Measurements from ENCODE around the gene VPS37C.
A peak's percentile ranks its signal among the peaks of the same experiment; 100 is the strongest.

Gene VPS37C

DNA sequence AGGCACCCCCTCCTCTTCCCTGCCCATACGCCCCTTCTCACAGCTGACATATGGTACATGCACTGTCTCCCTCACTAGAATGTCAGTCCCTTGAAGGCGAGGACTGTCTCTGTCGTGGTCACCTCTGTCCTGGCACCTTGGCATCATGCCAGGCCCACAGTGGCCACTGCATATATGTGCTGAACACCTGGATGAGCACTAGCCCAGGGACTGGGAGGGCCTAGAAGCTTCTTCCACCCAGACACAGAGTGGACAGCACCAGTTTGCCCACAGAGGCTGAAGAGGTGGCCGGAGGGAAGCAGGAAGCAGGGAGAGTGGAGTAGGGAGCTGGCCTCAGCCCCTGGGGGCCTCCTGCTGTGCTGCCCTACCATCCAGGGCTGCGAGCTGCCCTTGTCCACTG lies 28.6 kb downstream of the VPS37C start:
- no peak for DNase-seq

DNA sequence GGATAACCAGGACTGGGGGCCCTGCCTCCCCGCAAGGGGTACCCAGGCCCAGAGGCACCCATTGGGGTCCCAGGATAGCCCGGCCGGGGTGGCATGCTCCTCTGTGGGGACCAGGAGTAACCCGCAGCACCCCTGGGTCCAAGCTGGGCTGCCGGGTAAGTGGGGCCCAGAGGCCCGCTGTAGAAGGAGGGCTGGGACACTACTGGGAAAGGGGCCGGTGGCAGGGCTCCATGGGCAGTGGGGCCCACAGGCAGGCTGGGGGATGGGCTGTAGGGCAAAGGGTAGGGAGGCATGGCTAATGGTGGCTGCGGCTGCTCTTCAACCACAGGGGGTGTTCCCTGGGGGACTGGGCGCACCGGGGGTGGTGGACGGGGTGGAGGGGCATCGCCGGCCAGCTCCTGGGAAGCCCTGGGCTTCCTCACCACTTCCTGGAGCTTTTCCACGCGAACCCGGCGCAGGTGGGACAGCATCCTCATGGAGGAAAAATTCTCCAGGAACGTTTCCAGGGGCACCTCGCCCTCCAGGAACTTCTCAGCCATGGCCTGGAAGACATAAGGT lies 29.1 kb downstream of the VPS37C start:
- no peak for DNase-seq

DNA sequence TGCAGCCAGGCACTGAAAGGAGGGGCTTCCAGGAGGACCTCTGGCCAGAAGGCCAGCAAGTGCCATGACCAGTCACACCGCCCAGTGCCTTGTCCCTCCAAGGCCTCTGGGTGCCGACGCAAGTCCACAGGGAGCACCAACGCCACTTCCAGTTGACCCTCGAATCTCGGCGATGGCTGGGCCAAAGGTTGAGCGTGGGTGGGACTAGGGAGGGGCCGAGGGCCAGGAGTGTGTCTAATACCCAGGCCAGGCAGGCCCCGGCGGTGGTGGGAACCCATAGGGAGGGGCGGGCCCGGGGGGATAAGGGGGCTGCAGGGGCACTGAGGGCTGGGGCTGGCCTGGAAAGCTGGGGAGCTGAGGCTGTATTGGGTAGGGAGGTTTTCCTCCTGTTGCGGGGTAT lies 29.6 kb downstream of the VPS37C start:
- DNase-seq, result no peak

DNA sequence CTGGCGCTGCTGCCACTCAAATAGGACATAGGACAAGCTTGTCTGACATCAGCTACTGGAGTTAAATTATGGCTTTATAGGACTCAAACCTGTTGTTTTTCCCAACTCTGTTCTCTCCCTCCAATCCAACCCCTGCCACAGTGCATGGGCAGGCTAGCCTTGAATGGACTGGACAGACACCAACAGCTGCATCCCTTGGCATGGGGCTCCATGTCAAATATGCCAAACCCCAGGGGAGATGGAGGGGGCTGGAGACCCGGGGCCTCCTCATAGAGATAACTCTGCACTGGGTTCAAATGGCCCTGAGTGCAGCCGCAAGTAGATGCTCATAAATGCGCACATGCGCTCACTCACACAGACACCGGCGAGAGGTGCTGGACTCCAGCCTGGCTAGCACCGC lies 30.0 kb downstream of the VPS37C start:
- DNase-seq, result no peak

DNA sequence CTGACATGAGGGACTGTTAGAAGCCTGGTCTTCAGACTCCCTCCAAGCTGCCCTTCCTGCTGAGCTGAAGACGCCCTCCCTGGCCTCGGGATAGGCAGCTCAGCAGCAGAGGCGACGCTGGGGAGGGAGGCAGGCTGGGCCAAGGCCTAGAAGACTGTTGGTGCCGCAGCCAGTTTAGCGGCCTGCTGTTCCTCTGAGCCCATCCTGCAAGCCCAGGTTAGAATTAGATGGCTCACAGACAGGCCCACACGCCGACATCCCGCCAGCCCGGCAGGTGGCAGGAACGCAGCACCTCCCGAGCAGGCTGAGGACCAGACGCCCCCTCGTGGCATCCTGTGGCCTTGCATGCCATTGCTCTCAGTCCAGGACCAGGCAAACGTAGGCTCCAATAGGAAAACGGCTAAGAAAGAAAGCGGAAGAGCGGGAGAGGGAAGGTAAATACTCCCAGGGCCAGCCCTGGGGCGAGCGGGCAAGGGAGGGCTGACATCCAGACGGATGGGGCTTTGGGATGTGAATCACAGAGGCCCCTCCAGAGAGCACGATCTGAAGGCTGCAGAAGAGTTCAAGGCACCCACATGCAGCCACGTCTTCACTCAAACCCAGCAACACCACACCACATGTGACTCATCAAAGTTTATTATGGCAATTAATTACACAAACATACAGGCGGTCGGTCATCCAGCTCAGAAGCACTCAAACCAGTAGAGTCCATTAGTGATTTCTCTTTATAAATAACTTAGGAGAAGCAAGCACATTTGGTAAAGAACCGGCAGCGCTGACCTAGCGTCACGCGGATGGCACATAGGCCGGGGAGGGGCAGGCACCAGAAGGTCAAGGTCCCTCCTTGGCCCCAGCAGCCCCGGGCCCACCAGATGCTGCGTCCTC lies 31.3 kb downstream of the VPS37C start:
- peak; percentile 77 for DNase-seq

DNA sequence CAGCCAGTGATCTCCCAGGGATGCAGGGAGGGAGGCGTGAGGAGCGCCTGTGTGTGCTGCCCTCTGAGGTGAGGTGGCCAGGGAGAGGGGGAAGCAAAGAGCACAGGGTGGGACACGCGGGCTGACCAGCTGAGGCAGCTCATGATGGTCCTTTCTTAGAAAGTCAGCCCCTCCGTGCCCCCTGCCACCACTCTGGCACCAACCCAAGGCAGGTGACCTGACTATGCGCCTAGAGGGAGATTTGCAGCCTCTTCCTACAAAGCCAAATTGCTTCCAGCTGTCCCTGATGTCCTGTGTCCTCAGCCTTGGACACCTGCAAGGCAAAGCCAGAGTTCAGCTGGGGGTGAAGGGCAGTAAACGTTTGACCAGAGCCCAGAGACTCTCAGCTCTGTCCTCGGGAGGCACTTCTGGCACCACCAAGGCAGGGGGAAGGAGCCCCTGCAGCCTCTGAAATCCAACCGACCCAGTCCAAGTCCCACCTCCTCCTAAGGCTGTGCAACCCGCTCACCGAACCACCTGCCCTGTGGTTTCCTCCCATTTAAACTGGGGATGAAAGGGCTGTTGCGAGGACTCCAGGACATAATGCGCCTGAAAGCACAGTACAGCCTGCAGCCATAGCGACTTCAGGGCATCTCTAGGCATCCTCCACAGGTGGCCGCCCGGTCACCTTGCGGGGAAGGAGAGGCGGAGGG lies 32.1 kb downstream of the VPS37C start:
- no peak for DNase-seq

DNA sequence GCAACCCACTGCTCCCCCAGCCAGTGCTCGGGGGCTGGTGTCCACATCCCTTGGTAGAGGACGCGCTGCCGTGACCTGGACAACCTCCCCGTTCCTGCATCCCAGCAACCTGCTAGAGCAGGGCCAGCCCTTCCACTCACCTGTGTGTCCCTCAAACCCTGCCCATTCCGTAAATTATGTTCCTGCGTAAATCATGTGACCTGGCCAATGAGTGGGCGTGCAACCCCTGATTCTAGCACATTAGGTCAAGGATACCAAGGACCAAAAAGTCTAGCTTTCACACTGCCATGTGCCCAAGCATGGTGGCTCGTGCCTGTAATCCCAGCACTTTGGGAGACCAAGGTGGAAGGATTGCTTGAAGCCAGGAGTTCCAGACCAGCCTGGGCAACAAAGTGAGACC lies 33.2 kb downstream of the VPS37C start:
- no peak for DNase-seq

DNA sequence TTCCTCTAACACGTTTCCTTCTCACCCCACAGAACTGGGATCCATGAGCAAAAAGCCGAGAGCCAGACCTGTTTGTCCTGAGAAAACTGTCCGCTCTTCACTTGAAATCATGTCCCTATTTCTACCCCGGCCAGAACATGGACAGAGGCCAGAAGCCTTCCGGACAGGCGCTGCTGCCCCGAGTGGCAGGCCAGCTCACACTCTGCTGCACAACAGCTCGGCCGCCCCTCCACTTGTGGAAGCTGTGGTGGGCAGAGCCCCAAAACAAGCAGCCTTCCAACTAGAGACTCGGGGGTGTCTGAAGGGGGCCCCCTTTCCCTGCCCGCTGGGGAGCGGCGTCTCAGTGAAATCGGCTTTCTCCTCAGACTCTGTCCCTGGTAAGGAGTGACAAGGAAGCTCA lies 35.0 kb downstream of the VPS37C start:
- no peak for DNase-seq

DNA sequence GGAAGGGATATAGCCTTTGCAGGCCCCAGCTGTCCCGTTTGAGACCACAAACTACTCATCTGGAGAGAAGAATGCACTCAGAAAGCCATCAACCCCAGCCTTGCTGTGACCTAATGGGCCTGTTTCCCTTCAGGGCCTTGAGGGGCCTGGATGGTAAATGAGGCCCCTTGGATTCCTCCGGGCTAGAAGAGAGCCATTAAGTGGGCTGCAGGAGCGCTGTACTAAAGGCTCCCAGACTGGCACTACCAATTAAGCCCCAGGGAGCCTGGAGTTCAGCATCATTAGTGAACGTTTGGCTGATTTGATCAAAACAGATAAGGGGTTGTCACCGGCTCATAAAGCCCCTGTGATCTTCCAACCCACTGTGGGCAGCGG lies 35.9 kb downstream of the VPS37C start:
- DNase-seq, result no peak

DNA sequence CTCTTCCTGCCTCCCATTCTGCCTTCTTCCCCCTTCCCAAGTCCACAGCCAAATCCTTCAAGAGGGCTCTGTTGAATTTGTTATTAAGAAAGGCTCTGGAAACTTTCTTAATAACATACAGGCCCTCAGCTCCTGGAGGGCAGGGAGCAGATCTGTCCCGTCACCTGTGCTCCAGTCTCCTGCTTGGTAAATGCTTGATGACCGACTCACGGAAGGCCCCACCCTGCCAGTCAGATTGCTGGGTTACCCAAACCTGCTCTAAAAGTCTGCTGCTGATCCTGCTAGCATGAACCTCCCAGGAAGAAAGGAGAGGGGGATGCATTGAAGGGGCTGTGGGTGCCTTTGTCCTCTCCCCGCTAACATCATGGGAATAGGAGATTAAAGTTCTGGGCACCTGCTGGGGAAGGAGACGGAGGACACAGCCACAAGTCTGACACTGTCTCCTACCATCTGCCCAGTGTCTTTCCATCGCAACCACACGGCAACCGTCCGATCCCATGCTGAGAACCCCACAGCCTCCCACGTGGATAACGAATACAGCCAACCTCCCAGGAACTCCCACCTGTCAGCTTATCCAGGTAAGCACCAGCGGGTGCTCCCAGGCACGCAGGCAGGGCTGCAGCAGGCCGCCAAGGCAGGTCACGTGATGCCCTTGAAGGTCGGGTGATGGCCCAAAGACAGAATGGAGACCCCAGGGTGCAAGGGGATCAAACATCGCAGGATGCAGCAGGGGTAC lies 36.5 kb downstream of the VPS37C start:
- no peak for DNase-seq

DNA sequence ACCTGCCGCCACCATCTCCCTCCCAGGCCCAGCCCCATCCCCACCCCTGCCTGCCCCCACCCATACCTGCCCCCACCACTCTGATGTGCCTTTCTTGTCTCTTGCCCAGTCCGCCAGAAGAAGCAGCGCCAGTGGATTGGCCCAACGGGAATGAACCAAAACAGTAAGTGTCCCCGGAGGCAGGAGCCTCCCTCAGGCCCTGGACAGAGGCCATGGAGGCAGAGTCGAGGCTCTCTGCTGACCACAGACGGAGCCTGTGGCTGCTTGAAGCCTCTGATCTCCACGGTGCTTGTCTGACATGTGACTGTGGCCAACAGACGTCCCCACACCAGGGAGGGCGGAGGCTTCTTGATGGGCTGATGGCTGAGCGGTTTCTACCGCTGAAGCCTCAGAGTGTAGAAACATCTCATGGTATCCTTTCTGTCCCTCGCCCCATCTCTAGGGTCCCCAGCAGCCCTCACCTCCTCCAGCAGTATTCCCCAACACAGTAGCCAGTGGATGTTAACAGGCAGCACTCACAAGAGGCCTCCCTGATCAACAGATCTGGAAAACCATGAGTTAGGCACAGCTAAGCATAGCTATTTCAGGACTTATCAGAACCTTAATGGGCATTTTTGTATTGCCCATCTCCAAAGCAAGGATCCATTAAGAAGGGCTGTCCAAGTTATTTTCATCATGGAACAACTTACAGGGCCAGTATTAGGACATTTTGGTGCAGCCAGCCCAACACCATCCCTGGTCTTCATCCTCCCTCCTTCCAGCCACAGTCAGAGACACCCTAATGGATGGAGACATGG lies 37.3 kb downstream of the VPS37C start:
- DNase-seq, result no peak

DNA sequence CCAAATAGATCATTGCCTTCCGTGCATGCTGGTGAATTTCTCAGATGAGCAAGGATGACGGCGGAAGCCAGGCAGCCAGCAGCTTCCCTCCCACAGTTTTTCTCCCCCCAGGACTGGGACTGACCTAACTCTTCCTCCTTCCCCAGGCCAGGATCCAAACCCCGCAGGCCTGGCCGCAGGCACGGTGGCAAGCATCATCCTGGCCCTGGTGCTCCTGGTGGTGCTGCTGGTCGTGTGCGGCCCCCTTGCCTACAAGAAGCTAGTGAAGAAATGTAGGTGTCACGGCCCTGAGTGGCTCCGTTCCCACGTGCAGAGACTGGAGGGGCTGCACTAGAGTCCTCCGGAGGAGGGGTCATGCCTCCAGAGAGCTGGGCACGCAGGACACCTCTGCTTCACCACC lies 38.5 kb downstream of the VPS37C start:
- no peak for DNase-seq

DNA sequence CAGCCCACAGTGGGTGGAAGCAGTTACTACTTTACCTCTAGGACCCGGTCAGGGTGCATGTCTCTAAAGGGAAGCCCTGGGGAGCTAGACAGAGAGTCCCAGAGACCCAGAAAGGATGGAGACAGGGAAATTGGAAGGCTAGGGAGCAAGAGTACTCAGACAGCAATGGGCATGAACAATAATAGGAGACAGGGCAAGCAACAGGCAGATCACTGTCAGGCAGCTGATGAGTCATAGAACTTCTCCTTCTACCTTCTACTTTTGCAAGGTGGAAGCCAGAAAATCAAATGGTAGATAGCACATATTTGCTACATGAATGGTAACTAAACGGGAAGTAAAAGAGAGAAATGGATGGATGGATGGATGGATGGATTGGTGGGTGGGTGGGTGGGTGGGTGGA lies 39.3 kb downstream of the VPS37C start:
- DNase-seq, result no peak

DNA sequence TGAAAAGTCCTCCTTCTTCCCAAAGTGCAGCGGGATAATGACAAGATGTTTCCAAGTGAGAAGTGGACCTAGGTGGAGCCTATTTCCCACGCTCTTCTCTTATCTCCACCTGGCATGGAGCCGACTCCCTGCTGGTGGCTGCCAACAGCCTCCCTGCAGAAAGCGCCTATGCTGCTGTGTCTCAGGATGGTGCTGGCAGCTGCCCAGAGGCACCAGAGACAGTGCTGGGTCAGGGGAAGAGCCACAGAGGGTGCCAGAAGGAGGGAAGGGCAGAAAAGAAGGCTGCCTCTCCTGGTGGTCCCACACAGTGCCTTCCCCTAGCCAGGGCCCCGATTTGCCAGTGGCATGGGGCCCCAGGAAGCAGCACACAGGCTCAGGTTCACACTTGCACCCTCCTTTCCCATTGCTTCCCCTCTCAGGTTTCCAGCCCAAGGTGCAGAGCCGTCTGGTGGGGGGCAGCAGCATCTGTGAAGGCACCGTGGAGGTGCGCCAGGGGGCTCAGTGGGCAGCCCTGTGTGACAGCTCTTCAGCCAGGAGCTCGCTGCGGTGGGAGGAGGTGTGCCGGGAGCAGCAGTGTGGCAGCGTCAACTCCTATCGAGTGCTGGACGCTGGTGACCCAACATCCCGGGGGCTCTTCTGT lies 39.9 kb downstream of the VPS37C start:
- no peak for DNase-seq

DNA sequence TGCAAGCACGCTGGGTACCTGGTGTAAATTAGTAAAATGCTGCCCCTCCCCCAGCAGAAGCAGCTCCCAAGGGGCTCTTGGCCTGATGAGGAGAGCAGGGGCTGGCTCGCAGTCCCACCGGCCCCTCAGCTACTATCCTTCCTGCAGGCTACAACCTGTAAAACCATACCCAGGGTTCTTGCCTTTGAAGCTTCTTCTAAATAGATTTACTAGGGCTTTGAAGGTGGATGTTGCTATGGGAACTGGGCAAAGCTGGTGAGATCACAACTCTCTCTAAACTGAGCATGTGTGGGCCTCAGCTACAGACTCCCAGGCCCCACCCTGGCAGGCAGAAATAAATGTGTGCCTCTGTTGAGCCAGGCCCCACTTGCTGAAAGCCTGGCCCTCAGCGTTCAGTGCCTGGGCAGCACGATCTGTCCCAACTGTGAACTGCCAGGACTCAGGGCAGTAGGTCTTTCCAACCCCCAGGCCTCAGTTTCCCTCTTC lies 40.5 kb downstream of the VPS37C start:
- no peak for DNase-seq

DNA sequence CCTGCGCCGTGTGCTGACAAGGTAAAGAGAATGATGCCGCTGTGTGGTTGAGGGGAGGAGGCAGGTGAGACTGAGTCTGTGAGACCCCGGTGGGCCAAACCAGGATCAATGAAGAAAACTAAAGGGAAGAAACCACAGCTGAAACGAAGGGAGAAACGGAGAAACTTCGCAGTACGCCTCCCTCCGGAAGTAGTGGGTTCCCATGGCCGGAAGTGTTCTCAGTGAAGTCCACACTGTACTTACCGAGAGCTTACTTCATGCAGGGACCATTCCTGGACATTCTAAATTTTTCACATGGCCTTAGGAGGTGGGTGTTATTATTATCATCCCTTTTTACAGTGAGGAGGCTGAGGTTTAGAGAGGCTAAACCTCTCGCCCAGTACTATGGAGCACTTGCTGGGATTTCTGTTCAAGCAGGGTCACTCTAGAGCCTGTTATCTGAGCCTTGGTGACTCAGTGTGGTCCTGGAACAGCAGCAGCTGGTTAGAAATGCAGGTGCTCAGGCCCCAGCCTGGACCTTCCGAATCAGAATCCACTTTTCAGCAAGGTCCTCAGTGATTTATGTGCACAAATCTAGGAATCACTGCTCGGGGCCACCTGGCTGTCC lies 41.0 kb downstream of the VPS37C start:
- no peak for DNase-seq

DNA sequence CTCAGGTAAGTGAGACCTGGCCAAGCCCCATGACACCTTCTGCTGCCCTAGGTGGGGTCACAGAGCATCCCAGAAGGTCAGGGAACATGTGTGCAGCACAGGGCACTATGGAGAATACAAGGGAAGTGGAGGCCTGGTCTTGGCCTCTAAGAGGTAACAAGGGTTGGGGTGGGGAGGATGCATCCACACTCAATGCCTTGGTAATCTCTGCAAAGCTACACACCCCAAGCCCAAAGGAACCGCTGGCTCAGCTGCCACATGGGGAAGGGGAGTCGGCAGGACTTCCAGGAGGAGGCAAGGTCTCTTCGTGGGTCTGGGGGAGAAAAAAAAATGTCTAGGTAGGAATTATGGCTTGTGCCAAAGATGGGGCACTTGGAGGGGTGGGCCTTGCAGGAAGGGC lies 41.7 kb downstream of the VPS37C start:
- no peak for DNase-seq

DNA sequence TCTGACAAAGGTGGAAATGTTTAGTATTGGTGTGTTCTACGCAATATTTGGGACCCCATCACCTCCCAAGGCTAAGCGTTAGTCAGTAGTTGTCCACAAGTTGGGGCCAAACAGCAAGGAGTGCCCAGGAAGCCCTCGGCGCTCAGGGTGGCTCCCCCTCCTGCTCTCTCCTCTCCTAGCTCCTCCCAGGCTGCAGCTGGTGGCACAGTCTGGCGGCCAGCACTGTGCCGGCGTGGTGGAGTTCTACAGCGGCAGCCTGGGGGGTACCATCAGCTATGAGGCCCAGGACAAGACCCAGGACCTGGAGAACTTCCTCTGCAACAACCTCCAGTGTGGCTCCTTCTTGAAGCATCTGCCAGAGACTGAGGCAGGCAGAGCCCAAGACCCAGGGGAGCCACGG lies 42.2 kb downstream of the VPS37C start:
- no peak for DNase-seq

DNA sequence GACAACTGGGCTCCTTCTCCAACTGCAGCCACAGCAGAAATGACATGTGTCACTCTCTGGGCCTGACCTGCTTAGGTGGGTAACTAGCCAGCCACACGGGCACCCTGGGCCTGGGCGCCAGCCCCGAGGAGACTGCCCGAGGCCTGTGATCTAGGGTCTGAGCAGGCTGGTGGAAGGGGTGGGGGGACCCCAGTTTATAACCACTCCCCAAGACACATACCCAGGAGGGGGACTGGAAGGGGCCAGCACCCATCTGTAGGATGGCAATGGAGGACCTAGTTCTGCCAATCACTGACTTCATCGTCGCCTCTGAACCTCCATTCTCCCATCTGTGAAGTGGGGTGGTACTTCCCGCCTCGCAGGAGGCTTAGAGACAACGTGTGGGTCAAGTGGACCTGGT lies 42.8 kb downstream of the VPS37C start:
- DNase-seq, result no peak

DNA sequence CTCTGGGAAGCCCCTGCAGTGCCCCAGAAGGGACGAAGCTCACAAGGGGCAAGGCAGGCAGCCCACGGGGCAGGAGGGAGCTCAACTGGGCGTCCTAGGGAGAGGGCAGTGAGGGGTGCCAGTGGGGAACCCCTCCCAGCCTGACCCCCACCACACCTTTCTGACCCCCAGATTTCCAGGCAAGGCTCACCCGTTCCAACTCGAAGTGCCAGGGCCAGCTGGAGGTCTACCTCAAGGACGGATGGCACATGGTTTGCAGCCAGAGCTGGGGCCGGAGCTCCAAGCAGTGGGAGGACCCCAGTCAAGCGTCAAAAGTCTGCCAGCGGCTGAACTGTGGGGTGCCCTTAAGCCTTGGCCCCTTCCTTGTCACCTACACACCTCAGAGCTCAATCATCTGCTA lies 43.2 kb downstream of the VPS37C start:
- DNase-seq, result no peak

DNA sequence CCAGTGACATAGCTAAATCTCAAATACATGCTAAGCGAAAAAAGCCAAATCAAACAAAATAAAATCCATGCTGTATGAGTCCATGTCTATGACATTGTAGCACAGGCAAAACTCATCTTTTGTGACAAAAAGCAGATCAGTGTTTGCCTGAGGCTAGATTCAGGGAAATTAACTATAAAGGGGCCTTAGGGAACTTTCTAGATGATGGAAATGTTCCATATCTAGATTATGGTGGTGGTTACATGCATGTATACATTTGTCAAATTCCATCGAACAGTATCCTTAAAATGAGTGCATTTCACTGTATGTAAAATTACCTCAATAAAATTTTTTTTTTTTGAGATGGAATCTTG lies 44.1 kb downstream of the VPS37C start:
- no peak for DNase-seq
